Loucy (cell line): ENCODE measurements around the gene DDX17.

Source experiments
- H2AFZ ChIP-seq: fragments of 200-600 bp; sonication (generic); 2 replicates; pipeline ENCODE4 v1.6.0; 2016; ENCODE audit warnings: antibody characterized with exemption, mild to moderate bottlenecking, low read length, moderate library complexity
- H3F3A ChIP-seq: fragments of 200-600 bp; 2 replicates; pipeline ENCODE4 v1.6.0; 2016; ENCODE audit warnings: antibody characterized with exemption, low read depth, mild to moderate bottlenecking
- H3K27me3 ChIP-seq: fragments of 200-600 bp; sonication (generic); 2 replicates; pipeline ENCODE4 v1.6.1; 2014; ENCODE audit warnings: low read length, mild to moderate bottlenecking; ENCODE audit not compliant: insufficient read depth, poor library complexity, severe bottlenecking
- H3K36me3 ChIP-seq: fragments of 200-600 bp; sonication (generic); 2 replicates; pipeline ENCODE4 v1.6.1; 2016; ENCODE audit warnings: low read length; ENCODE audit not compliant: insufficient read depth
- H3K4me1 ChIP-seq: fragments of 200-600 bp; sonication (generic); 2 replicates; pipeline ENCODE4 v1.5.1; 2014; ENCODE audit warnings: low read length, mild to moderate bottlenecking; ENCODE audit not compliant: insufficient read depth, poor library complexity, severe bottlenecking
- H3K4me2 ChIP-seq: fragments of 200-600 bp; sonication (generic); 2 replicates; pipeline ENCODE4 v1.6.0; 2014; ENCODE audit warnings: antibody characterized with exemption, low read length, low read depth, mild to moderate bottlenecking; ENCODE audit not compliant: poor library complexity, severe bottlenecking
- H3K4me3 ChIP-seq: fragments of 200-600 bp; sonication (generic); 2 replicates; pipeline ENCODE4 v1.5.1; 2014; ENCODE audit warnings: low read length, mild to moderate bottlenecking, mixed read lengths; ENCODE audit not compliant: poor library complexity, severe bottlenecking
- H3K79me2 ChIP-seq: fragments of 200-600 bp; sonication (generic); 2 replicates; pipeline ENCODE4 v1.6.1; 2014; ENCODE audit warnings: low read length; ENCODE audit not compliant: insufficient read depth
- H3K9ac ChIP-seq: fragments of 200-600 bp; sonication (generic); 2 replicates; pipeline ENCODE4 v1.6.0; 2014; ENCODE audit warnings: mild to moderate bottlenecking, low read depth, low read length, moderate library complexity; ENCODE audit not compliant: poor library complexity, severe bottlenecking
- H3K9me2 ChIP-seq: fragments of 200-600 bp; sonication (generic); replicated peaks from 2 replicates; pipeline ENCODE4 v1.6.1; 2016; ENCODE audit warnings: low read depth, low read length, mixed read lengths
- H3K9me3 ChIP-seq: fragments of 200-600 bp; sonication (generic); 2 replicates; pipeline ENCODE4 v1.6.1; 2014; ENCODE audit warnings: mild to moderate bottlenecking, antibody characterized with exemption, low read length, low read depth; ENCODE audit not compliant: insufficient read depth
- H4K20me1 ChIP-seq: fragments of 200-600 bp; sonication (generic); 2 replicates; pipeline ENCODE4 v1.6.0; 2014; ENCODE audit warnings: antibody characterized with exemption, low read length, mild to moderate bottlenecking; ENCODE audit not compliant: insufficient read depth, poor library complexity, severe bottlenecking
- CTCF ChIP-seq: fragments of 200-600 bp; sonication (generic); conservative IDR thresholded peaks from 2 replicates; pipeline ENCODE4 v1.5.1; 2014; ENCODE audit warnings: mild to moderate bottlenecking, antibody characterized with exemption, low read length
- EZH2phosphoT487 ChIP-seq: fragments of 200-600 bp; IDR thresholded peaks from 2 replicates; pipeline ENCODE4 v1.6.1; 2018; ENCODE audit warnings: antibody characterized with exemption, mild to moderate bottlenecking, moderate library complexity, borderline replicate concordance

The DDX17 gene

GRCh38 chr22:38491707-38492348 lies 14.3 kb downstream of the DDX17 start:
- TF ChIP-seq EZH2phosphoT487 (no peak), CTCF (no peak)
- Histone ChIP-seq H3K79me2 (peaks cover 53% of the 10 kb centered on the region), H3K4me3 (no peak overlapping the region), H3F3A (peaks cover 3% of the 10 kb centered on the region), H3K4me1 (peaks cover 15% of the 10 kb centered on the region), H3K4me2 (no peak overlapping the region), H3K9me2 (no peaks in the 10 kb centered on the region), H2AFZ (no peak overlapping the region), H3K9me3 (no peaks in the 10 kb centered on the region), H3K9ac (no peak overlapping the region), H4K20me1 (peaks cover 77% of the 10 kb centered on the region), H3K36me3 (peaks cover 91% of the 10 kb centered on the region), H3K27me3 (no peaks in the 10 kb centered on the region)

- no peaks in the 10 kb centered on the region for H3K9me3 ChIP-seq
- H4K20me1 ChIP-seq: peaks cover 72% of the 10 kb centered on the region
- peaks cover 13% of the 10 kb centered on the region for H3K4me1 ChIP-seq
- H3F3A ChIP-seq: peaks cover 3% of the 10 kb centered on the region
- no peak for TF ChIP-seq CTCF
- no peak for TF ChIP-seq EZH2phosphoT487
- no peaks in the 10 kb centered on the region for H3K27me3 ChIP-seq
- no peaks in the 10 kb centered on the region for H3K9me2 ChIP-seq
- H3K36me3 ChIP-seq: peaks cover 91% of the 10 kb centered on the region
- no peak overlapping the region for H3K4me2 ChIP-seq
- peaks cover 44% of the 10 kb centered on the region for H3K79me2 ChIP-seq
- H2AFZ ChIP-seq: no peak overlapping the region
- H3K9ac ChIP-seq: no peak overlapping the region
- H3K4me3 ChIP-seq: no peak overlapping the region
Observed at GRCh38 chr22:38490915-38491314, 15.2 kb downstream of the DDX17 start.

- H3K27me3 ChIP-seq: no peaks in the 10 kb centered on the region
- H3K4me2 ChIP-seq: no peak overlapping the region
- H3K79me2 ChIP-seq: peaks cover 39% of the 10 kb centered on the region
- H3K4me1 ChIP-seq: peaks cover 13% of the 10 kb centered on the region
- H4K20me1 ChIP-seq: peaks cover 67% of the 10 kb centered on the region
- H3K36me3 ChIP-seq: peaks cover 90% of the 10 kb centered on the region
- no peak overlapping the region for H3K4me3 ChIP-seq
- no peak overlapping the region for H2AFZ ChIP-seq
- no peak for TF ChIP-seq CTCF
- TF ChIP-seq EZH2phosphoT487: no peak
- H3K9me3 ChIP-seq: no peaks in the 10 kb centered on the region
- no peak overlapping the region for H3K9ac ChIP-seq
- H3K9me2 ChIP-seq: no peaks in the 10 kb centered on the region
- peaks cover 3% of the 10 kb centered on the region for H3F3A ChIP-seq
Observed at GRCh38 chr22:38490475-38490874, 15.6 kb downstream of the DDX17 start.
